GM12878 (cell line): ENCODE measurements around the gene GALNT18.

Source experiments
- CEBPB ChIP-seq, 2 experiments: fragments of 150-350 bp in 1 of 2; IDR thresholded peaks; 2 replicates each; pipeline ENCODE4 v1.6.1; 2012 to 2014; ENCODE audit warnings: low read depth in 2 of 2, low read length in 2 of 2, borderline replicate concordance in 1 of 2, inconsistent platforms in 1 of 2
- CEBPZ ChIP-seq: fragments of 150-350 bp; IDR thresholded peaks from 2 replicates; pipeline ENCODE4 v1.6.1; 2016; ENCODE audit warnings: low read depth, low read length
- CTCF ChIP-seq, 3 experiments: IDR thresholded peaks in 2 of 3; conservative IDR thresholded peaks in 1 of 3; 2 replicates each; pipeline ENCODE4 v1.5.1; 2011; ENCODE audit warnings: low read depth in 3 of 3, low read length in 3 of 3, mild to moderate bottlenecking in 3 of 3, control low read depth in 2 of 3, moderate library complexity in 2 of 3, inconsistent platforms in 1 of 3, mixed read lengths in 1 of 3; ENCODE audit not compliant: control insufficient read depth in 2 of 3, insufficient read depth in 1 of 3; ENCODE audit errors: extremely low read depth in 1 of 3
- DPF2 ChIP-seq: fragments of 450-650 bp; IDR thresholded peaks from 2 replicates; pipeline ENCODE4 v1.6.1; 2017; ENCODE audit warnings: mild to moderate bottlenecking
- E2F8 ChIP-seq: fragments of 450-650 bp; IDR thresholded peaks from 2 replicates; pipeline ENCODE4 v1.6.1; 2018; ENCODE audit warnings: mild to moderate bottlenecking, low read depth, moderate library complexity; ENCODE audit not compliant: partially characterized antibody
- EGR1 ChIP-seq, 2 experiments: IDR thresholded peaks; 1 replicate in 1 of 2; 2 replicates in 1 of 2; pipeline ENCODE4 v1.6.1; 2011 to 2012; ENCODE audit warnings: low read depth in 2 of 2, low read length in 2 of 2, borderline replicate concordance in 1 of 2, mild to moderate bottlenecking in 1 of 2, moderate library complexity in 1 of 2
- POLR2A ChIP-seq: IDR thresholded peaks from 2 replicates; pipeline ENCODE4 v1.6.1; 2011; ENCODE audit warnings: low read depth, mild to moderate bottlenecking, low read length
- PRDM15 ChIP-seq: fragments of 450-650 bp; formaldehyde crosslinking; IDR thresholded peaks from 2 replicates; pipeline ENCODE4 v1.4.0; 2020; ENCODE audit warnings: mild to moderate bottlenecking, moderate library complexity
- RBBP5 ChIP-seq: fragments of 200-600 bp; sonication (generic); conservative IDR thresholded peaks from 2 replicates; pipeline ENCODE4 v1.6.1; 2016
- SMC3 ChIP-seq: IDR thresholded peaks from 2 replicates; pipeline ENCODE4 v1.6.1; 2011; ENCODE audit warnings: low read length, improper control_type of control experiment, borderline replicate concordance
- SUZ12 ChIP-seq: fragments of 200-600 bp; sonication (generic); IDR thresholded peaks from one replicate; pipeline ENCODE4 v1.6.1; 2018; ENCODE audit warnings: antibody characterized with exemption, mild to moderate bottlenecking; ENCODE audit not compliant: unreplicated experiment

GRCh38 chr11:11241284-11241683 lies 380.5 kb downstream of the GALNT18 start:
- TF ChIP-seq CTCF (IDR thresholded peaks at IDR 0.05 in 2 of 3, conservative IDR thresholded peaks at IDR 0.05 in 1 of 3; ENCODE audit: control insufficient read depth in 2 of 3, extremely low read depth in 1 of 3, insufficient read depth in 1 of 3, low read depth in 3 of 3, low read length in 3 of 3) (no peak), E2F8 (no peak), RBBP5 (no peak), PRDM15 (CRISPR knock-in tag) (no peak), SMC3 (no peak), POLR2A (no peak), CEBPB (IDR thresholded peaks at IDR 0.05; ENCODE audit: borderline replicate concordance in 1 of 2, low read depth in 2 of 2, low read length in 2 of 2) (no peak), EGR1 (IDR thresholded peaks at IDR 0.05; ENCODE audit: borderline replicate concordance in 1 of 2, low read depth in 2 of 2, low read length in 2 of 2) (no peak), CEBPZ (no peak), SUZ12 (no peak), DPF2 (no peak)
